ENCODE results near the gene HESX1. TPM values are rescaled to one million over a fixed set of nuclear protein-coding genes. Genes with fewer than 3 reads are reported as not detected.

The HESX1 gene
- total and polyA plus RNA-seq, 7 donors: 0.82 to 3.6 (median 1.4) TPM; not detected in 4

GRCh38 chr3:57184526-57184925 is 15.3 kb downstream of the HESX1 start:
- H3K27ac ChIP-seq: no peak overlapping the region
- intact Hi-C loops (cut with DNase I): no loop called here
- H3K4me3 ChIP-seq: no peak overlapping the region
- WGBS, 2 donors: 72 to 73% methylated on average over 6 of the region's 6 CpGs
- no peaks in the 10 kb centered on the region for H3K4me1 ChIP-seq
- no peaks in the 10 kb centered on the region for H3K9me3 ChIP-seq
- no peak for TF ChIP-seq CTCF (IDR thresholded peaks at IDR 0.05)
- no peak for TF ChIP-seq POLR2A (IDR thresholded peaks at IDR 0.05)
- no peak for TF ChIP-seq POLR2AphosphoS5 (IDR thresholded peaks at IDR 0.05)
- no peak for TF ChIP-seq EP300 (IDR thresholded peaks at IDR 0.05)
- H3K36me3 ChIP-seq: no peaks in the 10 kb centered on the region
- H3K27me3 ChIP-seq: no peaks in the 10 kb centered on the region
- DNase-seq: no peak

DNA sequence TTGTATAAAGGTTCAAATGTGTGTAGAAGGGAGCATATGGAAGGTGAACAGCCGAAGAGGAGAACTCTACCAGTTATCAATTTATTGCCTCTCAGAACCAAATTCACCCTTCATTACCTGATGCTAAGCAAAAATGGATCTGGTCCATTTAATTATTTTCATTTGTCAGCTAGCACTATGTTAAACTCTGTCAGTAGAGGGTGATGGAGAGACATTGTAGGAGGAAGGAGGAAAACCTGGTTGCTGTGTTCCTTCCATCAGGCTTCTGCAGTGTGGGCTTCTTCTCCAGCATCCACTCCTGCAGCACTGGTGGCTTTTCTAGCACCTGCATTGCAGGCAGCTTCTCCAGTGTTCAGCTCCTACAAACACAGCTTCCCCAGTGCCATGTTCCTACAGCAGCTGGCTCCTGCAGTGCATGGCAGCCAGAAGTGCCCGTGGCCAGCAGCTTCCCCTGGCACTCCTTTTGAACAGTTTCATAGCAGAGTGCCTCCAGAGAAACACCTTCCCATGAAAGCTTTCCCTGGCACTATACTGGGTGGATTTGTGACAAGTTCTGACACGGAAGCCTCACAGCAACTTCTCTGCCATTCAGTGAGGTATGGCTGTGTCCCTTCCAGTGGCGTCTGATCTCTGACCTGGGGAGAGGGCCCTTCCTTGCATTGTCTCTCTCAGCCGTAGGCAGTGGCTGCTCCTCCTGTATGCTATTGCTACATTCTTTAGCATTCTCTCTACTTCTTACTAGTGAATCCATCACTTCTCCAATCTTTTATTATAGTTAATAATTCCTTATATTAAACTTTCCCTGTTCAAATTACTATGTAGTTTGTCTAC is 20.0 kb downstream of the HESX1 start:
- no peaks in the 10 kb centered on the region for H3K9me3 ChIP-seq
- no peaks in the 10 kb centered on the region for H3K4me1 ChIP-seq
- no peak overlapping the region for H3K27ac ChIP-seq
- WGBS, 2 donors: 84 to 87% methylated on average over 5 of the region's 5 CpGs
- no peaks in the 10 kb centered on the region for H3K27me3 ChIP-seq
- TF ChIP-seq CTCF (IDR thresholded peaks at IDR 0.05): no peak
- TF ChIP-seq POLR2A (IDR thresholded peaks at IDR 0.05): no peak
- TF ChIP-seq EP300 (IDR thresholded peaks at IDR 0.05): no peak
- TF ChIP-seq POLR2AphosphoS5 (IDR thresholded peaks at IDR 0.05): no peak
- no peak for DNase-seq
- no peak overlapping the region for H3K4me3 ChIP-seq
- no peaks in the 10 kb centered on the region for H3K36me3 ChIP-seq
- intact Hi-C loops (cut with DNase I): no loop called here

DNA sequence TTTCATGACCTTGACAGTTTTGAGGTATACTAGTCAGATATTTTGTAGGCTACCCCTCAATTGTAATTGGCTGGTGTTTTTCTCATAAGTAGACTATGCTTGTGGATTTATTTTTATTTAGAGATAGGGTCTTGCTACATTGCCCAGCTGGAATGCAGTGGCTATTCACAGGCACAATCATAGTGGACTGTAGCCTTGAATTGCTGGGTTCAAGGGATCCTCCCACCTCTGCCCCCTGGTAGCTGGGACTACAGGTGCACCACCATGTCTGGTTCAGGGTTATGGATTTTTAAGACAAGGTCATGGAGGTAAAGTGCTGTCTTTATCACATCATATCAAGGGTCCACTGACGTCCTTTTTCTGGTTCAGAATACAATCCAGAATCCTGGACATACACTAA is 23.7 kb downstream of the HESX1 start:
- intact Hi-C loops (cut with DNase I): no loop called here
- DNase-seq: no peak
- H3K27me3 ChIP-seq: no peaks in the 10 kb centered on the region
- no peaks in the 10 kb centered on the region for H3K4me1 ChIP-seq
- H3K9me3 ChIP-seq: no peaks in the 10 kb centered on the region
- TF ChIP-seq CTCF (IDR thresholded peaks at IDR 0.05): no peak
- no peak for TF ChIP-seq EP300 (IDR thresholded peaks at IDR 0.05)
- no peak for TF ChIP-seq POLR2AphosphoS5 (IDR thresholded peaks at IDR 0.05)
- no peak for TF ChIP-seq POLR2A (IDR thresholded peaks at IDR 0.05)
- H3K4me3 ChIP-seq: no peak overlapping the region
- WGBS, 2 donors: 74 to 87% methylated on average over 1 of the region's 1 CpG
- no peaks in the 10 kb centered on the region for H3K36me3 ChIP-seq
- no peak overlapping the region for H3K27ac ChIP-seq

DNA sequence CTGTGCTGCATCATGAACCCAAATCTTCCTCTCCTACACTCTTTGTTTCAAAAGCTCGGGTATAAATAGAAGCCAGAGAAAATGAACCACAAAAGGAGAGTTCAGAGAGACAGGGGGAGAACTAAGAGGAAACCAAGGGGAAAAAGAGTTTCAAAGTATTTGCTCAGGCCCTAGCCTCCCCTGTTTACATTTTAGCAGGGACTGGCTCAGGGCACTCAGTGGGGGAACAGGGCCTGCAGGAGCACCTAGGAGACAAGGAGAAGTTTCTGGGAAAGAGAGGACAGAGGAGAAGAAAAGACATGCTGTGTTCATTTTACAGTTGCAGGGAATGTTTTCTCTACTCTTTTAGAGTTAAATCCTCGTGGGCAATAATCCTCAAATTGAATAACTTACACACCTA is 26.1 kb downstream of the HESX1 start:
- no peak for DNase-seq
- 62 to 63% methylated on average over 2 of the region's 2 CpGs for WGBS, 2 donors
- TF ChIP-seq EP300 (IDR thresholded peaks at IDR 0.05) (no peak), CTCF (IDR thresholded peaks at IDR 0.05) (no peak), POLR2A (IDR thresholded peaks at IDR 0.05) (no peak), POLR2AphosphoS5 (IDR thresholded peaks at IDR 0.05) (no peak)
- Histone ChIP-seq H3K4me3 (no peak overlapping the region), H3K4me1 (peaks cover 0 to 10% (median 2%) of the 10 kb centered on the region in 4 donors), H3K27ac (no peak overlapping the region), H3K9me3 (no peaks in the 10 kb centered on the region), H3K36me3 (no peaks in the 10 kb centered on the region), H3K27me3 (no peaks in the 10 kb centered on the region)
- intact Hi-C loops (cut with DNase I): no loop called here

All from sigmoid colon (tissue), 7 donors.